ENCODE results near the gene OPCML.

The OPCML gene

DNA sequence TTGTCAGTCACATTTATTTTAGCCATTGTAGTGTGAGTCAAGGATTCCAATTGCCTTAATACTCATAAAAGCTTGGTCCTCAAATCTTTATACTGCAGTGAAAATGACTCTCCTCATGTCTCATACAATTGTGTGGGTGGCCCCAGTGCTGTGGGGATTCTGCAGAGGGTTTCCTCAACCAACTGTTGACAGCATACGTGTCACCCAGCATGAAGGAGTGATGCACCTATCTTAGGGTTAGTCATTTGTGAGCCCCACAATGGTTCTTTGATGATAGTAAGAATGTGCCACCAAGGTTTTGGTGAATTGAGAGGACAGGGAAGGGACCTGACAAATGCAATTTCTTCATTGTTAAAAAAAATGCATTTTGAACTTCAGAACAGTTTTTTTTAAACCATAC, 1046.2 kb downstream of the OPCML start:
- DNase-seq (ENCODE audit: insufficient read length, low spot score) (no peak), FAIRE-seq (no peak)

DNA sequence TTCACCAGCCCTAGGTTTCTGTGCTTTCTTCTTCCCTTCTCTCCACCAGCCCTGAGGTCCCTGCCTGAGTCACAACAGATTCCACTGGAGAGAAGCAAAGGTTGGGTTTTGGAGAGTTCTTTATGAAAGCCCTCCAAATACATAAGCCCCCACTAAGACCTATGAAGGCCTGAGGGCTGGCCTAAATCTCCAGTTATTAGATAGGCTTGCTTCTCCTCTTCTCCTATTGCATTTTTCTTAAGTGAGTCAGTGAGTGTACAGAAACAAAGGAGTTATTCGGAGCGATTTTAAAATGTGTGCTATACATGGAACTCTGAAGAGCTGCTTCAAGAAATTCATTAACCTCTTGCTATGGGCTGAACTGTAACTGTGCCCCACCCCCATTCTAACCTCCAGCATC, 1057.3 kb downstream of the OPCML start:
- DNase-seq (ENCODE audit: insufficient read length, low spot score) (no peak), FAIRE-seq (no peak)

- no peak for FAIRE-seq
- no peak for DNase-seq (ENCODE audit: insufficient read length, low spot score)
Observed at GRCh38 chr11:132472411-132473172, 1059.7 kb downstream of the OPCML start.

DNA sequence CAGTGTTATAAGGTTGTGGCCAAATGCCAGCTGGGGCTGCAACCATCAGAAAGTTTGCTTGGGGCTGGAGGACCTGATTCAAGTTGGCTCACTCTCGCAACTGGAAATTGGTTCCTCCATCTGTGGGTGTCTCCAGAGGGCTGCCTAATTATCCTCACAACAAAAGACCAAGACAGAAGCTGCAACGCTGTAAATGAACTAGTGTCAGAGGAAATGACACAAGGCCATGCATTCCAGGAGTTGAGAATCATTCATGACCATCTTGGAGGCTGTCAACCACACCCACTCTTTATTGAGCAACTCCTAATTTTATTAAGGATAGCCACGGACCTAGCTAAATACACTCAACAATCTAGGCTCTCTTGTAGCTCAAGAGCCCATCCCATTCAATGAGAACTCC, 1060.8 kb downstream of the OPCML start:
- FAIRE-seq (no peak), DNase-seq (ENCODE audit: insufficient read length, low spot score) (no peak)

DNA sequence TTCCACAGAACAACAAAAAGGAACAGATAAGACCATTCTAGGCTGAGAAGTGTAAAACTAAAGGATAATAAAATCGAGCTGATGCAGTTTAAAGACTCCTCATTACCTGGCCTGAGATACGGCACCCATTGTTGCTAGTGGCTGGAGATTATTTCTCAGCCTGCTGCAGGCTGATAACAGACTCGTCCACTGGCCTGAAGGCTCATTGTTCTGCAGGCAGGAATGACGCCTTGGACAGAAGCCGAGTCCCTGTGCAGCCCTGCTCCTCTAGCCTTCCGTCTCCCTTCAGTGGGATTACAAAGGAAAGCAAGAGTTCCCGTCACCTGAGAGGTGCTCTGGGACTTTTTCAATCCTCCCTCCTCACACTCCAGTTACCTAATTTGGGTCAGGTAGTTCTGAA, 1065.3 kb downstream of the OPCML start:
- no peak for FAIRE-seq

DNA sequence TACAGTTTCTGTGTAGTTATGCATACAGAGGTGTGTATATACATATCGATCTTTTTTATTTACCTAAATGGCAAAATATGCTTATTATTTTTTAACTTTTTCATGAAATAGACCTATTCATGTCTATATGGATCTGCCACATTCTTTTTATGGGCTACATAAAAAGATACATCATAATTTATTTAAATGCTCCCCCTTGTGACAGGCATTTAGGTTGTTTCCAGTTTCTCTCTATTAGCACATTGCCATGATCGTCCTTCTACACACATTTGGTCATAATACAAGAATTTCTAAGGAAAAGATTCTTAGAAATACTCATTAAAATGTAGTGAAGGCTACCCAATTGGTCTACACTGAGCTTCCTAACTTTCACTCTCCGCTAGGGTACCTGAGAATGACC, 1067.4 kb downstream of the OPCML start:
- FAIRE-seq (no peak), DNase-seq (ENCODE audit: insufficient read length, low spot score) (no peak)

More for the DNA sequence above, 1065.3 kb downstream of the OPCML start:
- DNase-seq (ENCODE audit: insufficient read length, low spot score), result no peak

GRCh38 chr11:132464003-132464342, 1068.3 kb downstream of the OPCML start:
- FAIRE-seq, result no peak

DNA sequence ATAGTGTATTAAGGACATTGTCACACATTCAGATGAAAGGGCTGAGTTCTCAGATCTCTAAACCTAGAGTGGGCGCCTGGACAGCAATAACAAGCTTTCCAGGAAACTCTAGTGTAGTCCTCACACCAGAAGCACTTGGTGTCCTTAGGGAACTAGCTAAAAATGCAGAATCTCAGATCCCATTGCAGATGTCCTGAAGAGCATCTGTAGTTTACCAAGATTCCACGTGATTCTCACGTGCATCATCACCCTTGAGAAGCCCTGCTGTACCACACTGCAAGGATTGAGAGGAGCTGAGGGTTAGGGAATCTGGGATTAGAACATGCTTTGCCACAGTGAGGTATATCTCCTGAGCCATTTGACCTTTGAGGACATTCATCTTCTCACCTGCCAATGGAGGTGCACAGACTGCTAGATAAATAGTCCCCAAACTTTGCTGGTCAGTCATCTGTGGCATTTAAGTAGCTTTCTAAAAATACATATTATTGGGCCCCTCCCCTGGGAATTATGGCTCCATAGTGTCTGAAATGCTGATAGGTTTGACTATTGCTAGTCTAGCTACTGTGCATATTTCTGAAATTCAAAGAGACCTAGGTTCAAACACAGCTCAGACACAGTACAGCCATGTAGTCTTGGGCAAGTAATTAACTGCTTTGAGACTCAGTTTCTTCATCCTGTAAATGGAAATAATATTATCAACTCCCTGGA, 1068.9 kb downstream of the OPCML start:
- FAIRE-seq (no peak), DNase-seq (ENCODE audit: insufficient read length, low spot score) (no peak)

More at GRCh38 chr11:132464003-132464342, 1068.3 kb downstream of the OPCML start:
- DNase-seq (ENCODE audit: insufficient read length, low spot score), result no peak

- DNase-seq (ENCODE audit: insufficient read length, low spot score), result no peak
- no peak for FAIRE-seq
Observed at GRCh38 chr11:132459736-132460135, 1072.6 kb downstream of the OPCML start.

- DNase-seq (ENCODE audit: insufficient read length, low spot score), result no peak
- no peak for FAIRE-seq
Observed at GRCh38 chr11:132457445-132457844, 1074.9 kb downstream of the OPCML start.

DNA sequence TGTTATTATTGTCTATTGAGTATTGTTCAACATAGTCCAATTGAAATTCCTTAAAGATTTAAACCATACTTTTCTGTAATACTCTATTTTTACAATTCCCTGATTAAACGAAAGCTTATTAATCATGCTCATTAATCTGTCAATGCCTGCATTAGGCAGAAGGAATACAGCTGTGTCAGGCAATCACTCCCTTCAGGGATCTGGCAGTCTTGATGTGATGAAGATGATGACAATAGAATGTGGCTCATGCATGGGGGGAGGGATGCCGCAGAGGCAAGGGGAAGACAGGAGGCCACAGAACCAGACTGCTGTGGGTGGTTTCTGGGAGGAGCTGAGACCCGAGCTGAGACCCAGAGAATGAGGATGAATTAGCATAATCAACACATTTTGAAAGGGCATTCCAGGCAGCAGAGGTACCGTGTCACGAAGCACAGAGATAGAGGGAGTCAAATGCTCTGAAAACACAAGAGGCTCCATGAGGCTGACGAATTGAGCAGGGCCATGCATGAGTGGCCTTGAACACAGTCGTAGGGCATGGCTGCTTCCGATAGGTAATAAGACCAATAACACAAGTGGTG, 1075.5 kb downstream of the OPCML start:
- DNase-seq (ENCODE audit: insufficient read length, low spot score), result no peak
- no peak for FAIRE-seq

DNA sequence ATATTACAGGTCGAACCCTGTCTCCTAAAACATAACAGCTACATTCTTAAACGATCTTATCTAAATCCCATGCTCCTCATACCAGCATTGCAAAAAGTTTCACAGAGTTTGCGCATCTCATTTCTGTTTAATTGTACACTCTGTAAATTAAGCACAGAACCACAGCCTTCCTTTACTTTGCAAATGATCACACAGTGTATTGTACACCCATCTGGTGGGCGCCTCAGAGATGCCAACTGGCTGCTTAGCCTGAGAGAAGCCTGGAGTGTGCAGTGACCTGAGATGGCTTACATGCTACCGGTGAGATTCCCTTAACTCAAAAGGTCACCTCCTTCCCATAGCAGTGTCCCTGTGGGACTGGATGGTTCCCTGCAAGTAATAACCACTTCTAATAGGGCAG, 1077.3 kb downstream of the OPCML start:
- DNase-seq (ENCODE audit: insufficient read length, low spot score) (no peak), FAIRE-seq (no peak)

GRCh38 chr11:132453406-132453805, 1078.9 kb downstream of the OPCML start:
- DNase-seq (ENCODE audit: insufficient read length, low spot score) (no peak), FAIRE-seq (no peak)

DNA sequence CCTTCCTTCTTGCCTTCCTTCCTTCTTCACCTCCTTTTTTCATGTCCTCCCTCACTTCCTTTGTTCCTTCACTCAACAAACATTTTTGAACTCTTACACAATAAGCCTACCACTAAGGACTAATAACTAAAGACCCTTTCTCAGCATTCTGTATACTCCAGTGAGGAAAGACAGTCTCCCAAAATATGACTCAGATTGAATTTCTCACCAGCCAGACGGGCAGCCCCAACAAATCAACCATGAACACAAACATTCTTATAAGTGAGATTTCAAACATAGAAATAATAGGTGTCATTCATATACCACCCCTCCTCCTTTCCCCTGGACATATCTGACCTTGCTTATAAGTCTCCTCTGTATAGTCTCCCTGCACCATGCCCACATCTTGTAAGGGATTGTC, 1079.7 kb downstream of the OPCML start:
- FAIRE-seq (no peak), DNase-seq (ENCODE audit: insufficient read length, low spot score) (no peak)

DNA sequence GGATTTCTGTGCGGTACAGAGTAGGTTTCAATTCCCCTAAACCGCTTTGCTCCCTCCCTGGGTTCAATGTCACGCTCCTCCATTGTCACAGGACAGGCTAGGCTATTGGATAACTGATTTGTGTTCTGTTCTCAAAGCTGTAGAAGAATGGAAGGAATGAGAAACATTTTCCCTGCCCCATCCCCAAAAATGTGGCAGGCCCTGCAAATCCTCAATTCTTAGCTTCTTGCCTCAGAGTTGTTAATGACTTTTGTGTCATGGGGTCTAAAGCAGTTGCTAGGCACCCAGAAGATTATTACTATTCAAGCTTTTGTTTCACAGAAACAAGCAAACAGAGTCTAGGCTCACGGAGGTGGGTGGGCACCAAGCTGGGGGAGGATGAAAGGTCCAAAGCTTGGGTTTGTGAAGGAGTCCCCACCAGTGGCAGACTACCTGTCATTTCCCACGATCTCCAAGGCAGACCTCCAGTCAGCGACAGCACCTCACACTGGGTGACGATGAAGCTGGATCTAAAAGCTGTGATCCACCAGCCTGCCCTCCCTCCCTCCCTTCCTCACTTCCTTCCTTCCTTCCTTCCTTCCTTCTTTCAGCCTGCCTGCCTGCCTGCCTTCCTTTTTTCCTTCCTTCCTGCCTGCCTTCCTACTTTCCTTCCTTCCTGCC, 1080.2 kb downstream of the OPCML start:
- DNase-seq (ENCODE audit: insufficient read length, low spot score), result no peak
- FAIRE-seq, result no peak

DNA sequence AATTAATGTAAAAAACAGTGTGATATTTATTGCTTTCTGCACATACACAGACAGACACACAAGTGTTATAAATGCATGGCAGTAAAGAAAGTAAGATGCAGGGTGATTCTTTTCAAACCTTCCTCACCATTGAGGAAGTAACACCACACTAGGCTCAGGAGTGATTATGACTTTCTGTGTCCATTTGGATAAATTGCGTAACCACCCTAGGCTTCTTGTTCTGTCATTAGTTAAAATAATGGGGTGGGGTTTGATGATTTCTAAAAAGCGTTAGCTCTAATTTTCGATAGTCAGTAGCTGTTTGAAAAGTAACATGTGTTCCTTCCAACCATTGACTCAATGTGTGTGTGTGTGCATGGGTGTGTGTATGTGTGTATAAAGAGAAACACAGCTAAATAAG, 1081.7 kb downstream of the OPCML start:
- DNase-seq (ENCODE audit: insufficient read length, low spot score), result no peak
- no peak for FAIRE-seq

GRCh38 chr11:132448334-132448995, 1083.8 kb downstream of the OPCML start:
- FAIRE-seq, result no peak

DNA sequence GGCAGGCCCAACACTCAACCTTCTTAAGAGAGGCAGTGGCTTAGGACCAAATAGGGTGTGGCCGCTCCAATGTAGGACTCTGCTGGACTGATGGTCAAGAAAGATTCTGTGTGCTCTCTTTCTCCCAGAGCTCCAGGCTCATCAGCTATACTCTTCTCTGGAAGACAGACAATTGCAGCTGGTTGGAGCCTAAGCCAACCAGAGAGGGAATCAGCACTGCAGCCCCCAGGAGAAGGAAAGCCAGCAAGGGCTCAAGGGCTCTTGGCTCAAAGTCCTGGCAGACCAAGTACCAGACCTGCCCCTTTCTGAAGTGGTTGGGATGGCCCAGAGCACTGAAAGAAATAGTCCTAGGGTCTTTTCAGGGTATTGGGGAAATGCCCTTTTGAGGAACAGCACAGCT, 1084.5 kb downstream of the OPCML start:
- FAIRE-seq (no peak), DNase-seq (ENCODE audit: insufficient read length, low spot score) (no peak)

More at GRCh38 chr11:132448334-132448995, 1083.8 kb downstream of the OPCML start:
- no peak for DNase-seq (ENCODE audit: insufficient read length, low spot score)

- DNase-seq (ENCODE audit: insufficient read length, low spot score) (no peak), FAIRE-seq (no peak)
Observed at GRCh38 chr11:132445859-132446291, 1086.4 kb downstream of the OPCML start.

DNA sequence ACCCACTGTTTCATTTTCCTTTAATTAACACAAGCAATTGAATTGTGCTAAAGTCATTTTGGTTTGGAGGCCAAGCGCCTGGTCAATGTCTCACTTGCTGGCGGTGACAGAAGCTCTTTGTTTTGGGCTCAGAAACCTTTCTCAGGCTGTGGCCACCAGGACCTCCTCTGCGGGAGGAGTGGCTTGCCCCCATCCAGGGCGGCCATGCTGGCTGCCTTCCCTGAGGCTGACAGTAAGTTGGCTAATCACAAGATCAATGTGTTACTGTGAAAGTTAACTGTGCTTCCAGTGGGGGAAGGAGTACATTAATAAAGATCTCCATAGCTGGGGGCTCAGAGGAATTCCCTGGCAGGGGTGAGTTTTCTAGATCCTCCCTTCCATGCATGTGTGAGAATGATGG, 1087.4 kb downstream of the OPCML start:
- FAIRE-seq (no peak), DNase-seq (ENCODE audit: insufficient read length, low spot score) (no peak)

- DNase-seq (ENCODE audit: insufficient read length, low spot score) (no peak), FAIRE-seq (no peak)
Observed at GRCh38 chr11:132439711-132440255, 1092.5 kb downstream of the OPCML start.

Measured in GM19239 (cell line).